GM12878 (cell line): ENCODE measurements around the gene RAB31. TPM values are rescaled to one million over a fixed set of nuclear protein-coding genes. Genes with fewer than 3 reads are reported as not detected.

Source experiments
- CUX1 ChIP-seq: IDR thresholded peaks from 2 replicates; pipeline ENCODE4 v1.6.1; 2012; ENCODE audit warnings: improper control_type of control experiment, low read depth, low read length; ENCODE audit not compliant: insufficient replicate concordance
- HCFC1 ChIP-seq: fragments of 150-350 bp; IDR thresholded peaks from 2 replicates; pipeline ENCODE4 v1.6.1; 2014; ENCODE audit warnings: low read length
- MEF2B ChIP-seq: fragments of 450-650 bp; IDR thresholded peaks from 2 replicates; pipeline ENCODE4 v1.6.1; 2018; ENCODE audit warnings: mild to moderate bottlenecking, moderate library complexity; ENCODE audit not compliant: partially characterized antibody, poor library complexity, severe bottlenecking
- NR2C1 ChIP-seq: fragments of 450-650 bp; IDR thresholded peaks from 2 replicates; pipeline ENCODE4 v1.6.1; 2017; ENCODE audit warnings: antibody characterized with exemption, mild to moderate bottlenecking, moderate library complexity
- PKNOX1 ChIP-seq: fragments of 450-650 bp; IDR thresholded peaks from 2 replicates; pipeline ENCODE4 v1.6.1; 2016; ENCODE audit warnings: mild to moderate bottlenecking
- RBBP5 ChIP-seq: fragments of 200-600 bp; sonication (generic); conservative IDR thresholded peaks from 2 replicates; pipeline ENCODE4 v1.6.1; 2016
- REST ChIP-seq: IDR thresholded peaks from 2 replicates; pipeline ENCODE4 v1.6.1; 2012; ENCODE audit warnings: mild to moderate bottlenecking, low read depth, low read length
- SMAD1 ChIP-seq: fragments of 450-650 bp; IDR thresholded peaks from 2 replicates; pipeline ENCODE4 v1.6.1; 2018; ENCODE audit warnings: mild to moderate bottlenecking, low read depth; ENCODE audit not compliant: partially characterized antibody
- ZNF24 ChIP-seq: fragments of 450-650 bp; IDR thresholded peaks from 2 replicates; pipeline ENCODE4 v1.6.1; 2017; ENCODE audit warnings: antibody characterized with exemption, mild to moderate bottlenecking
- polyA plus RNA-seq, 11 experiments: library from polyadenylated mRNA; depleted of rRNA in 4 of 11; unstranded in 6 of 11; stranded (reverse) in 5 of 11; fragments of >200 nt; fragmentation: Nextera tagmentation in 4 of 11; fragmentation: Illumina TruSeq in 1 of 11; extraction: Ambion mirVana in 4 of 11; extraction: Trizol in 1 of 11; gene quantifications; 1 replicate in 1 of 11; 2 replicates in 10 of 11; pipeline versions ENCODE4 v1.2.1 to v1.2.3, GENCODE V29; 2011 to 2016; ENCODE audit warnings: inconsistent platforms in 2 of 11, missing spikeins in 2 of 11, low read depth in 1 of 11
- total RNA-seq, 4 experiments: library from RNA; depleted of rRNA in 3 of 4; stranded (reverse); fragments of >200 nt in 3 of 4; fragmentation: Illumina TruSeq in 1 of 4; extraction: Trizol in 1 of 4; gene quantifications; 2 replicates each; pipeline versions ENCODE4 v1.2.1 to v1.2.3, GENCODE V29; 2013 to 2021

RAB31 gene
- total and polyA plus RNA-seq, 10 of the 15 experiments (the other 5 are each of a cell fraction or from before 2014, with no cell fraction given) = 0.80 to 23.3 (median 12.2) TPM

- TF ChIP-seq CUX1 = no peak
- TF ChIP-seq SMAD1 = no peak
- no peak for TF ChIP-seq PKNOX1
- no peak for TF ChIP-seq ZNF24
- no peak for TF ChIP-seq RBBP5
- no peak for TF ChIP-seq MEF2B
- no peak for TF ChIP-seq NR2C1
- no peak for TF ChIP-seq HCFC1
- TF ChIP-seq REST = no peak
Measured at GRCh38 chr18:9762526-9762925, 54.4 kb downstream of the RAB31 start (continued).
